ENCODE results near the gene PPP2R2B.
"Not testable (repeated sequence)": the region's sequence is repeated elsewhere in the genome, so short reads cannot be mapped to it uniquely, and the experiment has no call there.

PPP2R2B gene

GRCh38 chr5:146641941-146642340 is 236.6 kb downstream of the PPP2R2B start:
- DNase-seq: no peak

DNA sequence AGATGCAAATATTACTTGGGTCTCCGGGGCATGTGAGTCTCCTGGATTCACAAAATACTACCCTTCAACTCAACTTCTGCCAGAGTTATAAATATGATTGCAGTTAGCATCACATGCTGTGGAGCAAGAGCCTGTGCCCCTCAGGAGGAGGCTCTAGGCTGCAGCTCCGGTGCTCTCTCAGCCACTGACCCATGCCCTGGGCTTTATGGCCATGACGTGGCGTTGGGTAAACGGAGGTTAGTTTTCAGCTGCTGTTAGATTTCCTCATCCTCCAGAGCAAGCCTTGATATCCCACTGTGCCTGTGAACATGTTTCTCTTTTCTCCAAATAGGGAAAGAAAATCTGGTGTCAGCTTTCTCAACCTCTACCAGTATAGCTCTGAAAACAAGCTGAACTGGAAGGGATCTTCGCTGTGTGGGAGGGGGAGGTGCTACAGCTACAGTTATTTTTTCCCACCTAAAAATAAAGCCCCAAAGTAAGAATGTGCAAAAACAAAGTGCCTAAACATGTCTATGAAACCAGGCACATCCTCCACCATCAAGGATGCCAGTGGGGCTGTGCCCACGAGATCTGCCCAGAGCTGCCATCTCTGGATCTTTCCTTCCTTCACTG is 238.2 kb downstream of the PPP2R2B start:
- DNase-seq: no peak

GRCh38 chr5:146635443-146635842 is 243.1 kb downstream of the PPP2R2B start:
- DNase-seq: no peak

- no peak for DNase-seq
Observed at GRCh38 chr5:146633323-146633764, 245.2 kb downstream of the PPP2R2B start.

GRCh38 chr5:146632620-146633322 is 245.8 kb downstream of the PPP2R2B start:
- no peak for DNase-seq

DNA sequence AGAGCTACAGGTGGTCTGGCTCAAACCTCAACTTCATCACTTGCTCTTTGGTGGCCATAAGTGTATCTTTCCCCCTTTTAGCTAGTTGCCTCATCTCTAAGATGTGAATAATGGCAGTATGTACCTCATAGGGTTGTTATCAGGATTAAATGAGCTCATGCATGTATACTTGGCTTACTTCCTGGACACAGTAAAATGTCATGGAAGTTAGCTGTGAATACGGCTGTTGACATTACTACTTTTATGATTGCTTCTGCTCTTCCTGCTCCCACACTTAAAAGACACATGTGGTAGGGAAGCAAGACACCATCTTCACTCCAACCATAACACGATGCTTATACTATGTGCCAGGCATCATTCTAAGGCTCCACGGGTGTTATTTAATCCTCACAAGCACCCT is 248.1 kb downstream of the PPP2R2B start:
- DNase-seq: no peak

GRCh38 chr5:146628950-146629349 is 249.6 kb downstream of the PPP2R2B start:
- no peak for DNase-seq

- no peak for DNase-seq
Observed at GRCh38 chr5:146626936-146627335, 251.6 kb downstream of the PPP2R2B start.

- DNase-seq: no peak
Observed at GRCh38 chr5:146624179-146624578, 254.4 kb downstream of the PPP2R2B start.

- no peak for DNase-seq
Observed at GRCh38 chr5:146623666-146624065, 254.9 kb downstream of the PPP2R2B start.

DNA sequence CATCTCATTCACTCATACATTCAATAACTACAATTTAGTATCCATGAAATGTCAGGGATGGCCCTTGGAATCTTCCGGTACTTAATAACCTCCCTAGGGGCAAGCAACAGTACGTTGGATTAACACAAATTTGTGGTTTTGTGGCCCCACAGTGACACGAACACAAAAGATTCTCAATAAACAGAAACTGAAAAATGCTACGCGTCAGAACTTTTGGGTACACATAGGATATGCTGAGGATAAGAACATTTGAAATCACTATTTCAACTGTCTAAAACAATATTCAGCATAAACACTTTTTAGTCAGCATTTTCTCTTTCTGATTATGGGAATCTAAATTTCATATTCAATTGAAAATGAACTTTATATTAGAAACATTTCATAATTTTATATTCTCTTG is 255.5 kb downstream of the PPP2R2B start:
- DNase-seq: no peak

- no peak for DNase-seq
Observed at GRCh38 chr5:146622391-146622790, 256.2 kb downstream of the PPP2R2B start.

DNA sequence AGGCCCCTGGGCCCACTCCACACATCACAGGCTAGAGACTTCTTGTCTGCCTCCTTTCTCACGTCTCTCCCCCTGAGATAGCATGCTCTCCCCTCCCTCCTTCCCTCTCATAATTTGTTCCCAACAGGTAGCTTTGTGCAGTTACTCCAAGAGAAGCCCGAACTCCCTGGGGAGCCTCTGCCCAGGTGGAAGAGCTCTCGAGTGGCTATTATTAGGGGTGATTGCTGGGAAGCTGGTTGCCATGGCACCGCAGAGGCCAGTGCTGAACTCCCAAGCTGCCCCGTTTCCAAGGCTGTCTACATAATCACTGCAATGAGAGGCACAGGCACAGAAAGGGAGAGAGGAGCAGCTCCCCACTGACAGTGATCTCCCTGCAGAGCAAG is 257.9 kb downstream of the PPP2R2B start:
- no peak for DNase-seq

DNA sequence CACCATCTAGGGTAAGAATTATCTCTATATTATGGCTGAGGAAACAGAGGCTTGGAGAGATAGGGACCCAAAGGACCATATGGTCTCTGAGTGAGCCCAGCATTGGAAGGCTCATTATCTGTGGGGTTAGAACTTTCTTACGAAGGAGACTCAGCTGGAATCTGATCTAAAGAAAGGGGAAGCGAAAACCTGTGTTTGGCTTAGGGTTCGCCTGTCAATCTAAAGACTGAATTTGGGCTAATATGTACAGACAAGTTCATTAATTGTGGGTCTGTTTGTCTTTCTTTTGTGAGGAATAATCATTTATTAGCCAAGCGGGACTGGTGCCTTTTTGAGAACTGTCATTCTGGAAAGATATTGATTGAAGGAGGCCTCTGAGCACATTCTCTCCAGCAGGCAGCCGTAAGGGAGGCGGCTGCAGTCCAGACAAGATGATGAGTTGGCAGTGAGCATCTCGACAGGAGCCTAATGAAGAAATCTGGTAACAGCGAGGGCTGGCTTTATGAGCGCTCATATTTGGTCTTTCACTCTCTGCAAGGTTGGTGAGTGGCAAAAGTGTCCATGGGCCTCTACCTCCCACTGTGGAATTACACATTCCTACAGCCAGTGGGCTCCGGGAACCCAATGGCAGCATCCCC is 258.4 kb downstream of the PPP2R2B start:
- no peak for DNase-seq

DNA sequence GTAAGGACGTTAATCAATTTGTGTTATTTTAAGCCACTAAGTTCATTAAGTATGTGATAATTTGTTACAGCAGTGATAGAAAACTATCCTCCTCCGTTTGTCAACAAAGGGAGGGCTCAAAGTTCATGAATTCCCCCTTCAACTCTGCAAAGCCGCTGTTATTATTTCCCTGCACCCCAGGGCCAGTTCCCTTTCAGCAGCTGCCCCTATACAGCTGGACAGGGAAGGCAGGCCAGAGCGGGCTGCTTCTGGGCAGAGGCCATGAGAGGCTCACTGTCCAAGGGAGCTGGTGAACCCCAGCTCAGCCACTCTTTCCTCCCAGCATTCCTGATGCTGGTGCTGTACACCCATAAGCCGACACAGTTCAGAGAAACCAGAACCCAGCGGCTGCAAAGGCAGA is 260.1 kb downstream of the PPP2R2B start:
- DNase-seq: no peak

- DNase-seq: not testable (repeated sequence)
Observed at GRCh38 chr5:146609731-146610130, 268.8 kb downstream of the PPP2R2B start.

DNA sequence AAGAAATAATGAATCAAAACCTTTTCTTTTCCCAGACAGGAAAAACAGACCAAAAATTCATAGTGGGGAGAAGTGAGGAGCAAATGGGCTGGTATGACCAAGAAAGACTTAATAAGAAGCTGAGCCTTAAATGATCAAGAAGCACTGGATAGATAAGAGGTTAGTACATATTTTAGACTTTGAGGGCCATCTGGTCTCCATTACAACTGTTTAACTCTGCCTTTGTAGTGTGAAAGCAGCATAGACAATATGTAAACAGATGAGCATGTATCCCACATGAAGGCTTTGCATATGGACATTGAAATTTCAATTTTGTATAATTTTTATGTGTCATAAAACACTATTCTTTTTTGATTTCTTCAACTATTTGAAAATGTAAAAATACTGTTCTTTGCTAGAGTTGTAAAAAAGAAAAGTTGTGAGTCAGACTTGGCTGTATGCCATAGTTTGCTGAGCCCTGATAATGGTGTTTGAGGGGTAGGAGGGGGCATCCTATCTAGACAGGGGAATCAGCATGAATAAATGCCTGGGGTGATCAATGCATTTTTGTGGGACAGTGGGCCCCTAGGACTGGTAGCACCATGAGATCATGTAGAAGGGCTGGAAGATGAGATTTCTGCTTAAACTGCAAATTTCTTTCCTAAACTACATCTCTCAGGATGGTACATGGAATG is 270.8 kb downstream of the PPP2R2B start:
- no peak for DNase-seq

DNA sequence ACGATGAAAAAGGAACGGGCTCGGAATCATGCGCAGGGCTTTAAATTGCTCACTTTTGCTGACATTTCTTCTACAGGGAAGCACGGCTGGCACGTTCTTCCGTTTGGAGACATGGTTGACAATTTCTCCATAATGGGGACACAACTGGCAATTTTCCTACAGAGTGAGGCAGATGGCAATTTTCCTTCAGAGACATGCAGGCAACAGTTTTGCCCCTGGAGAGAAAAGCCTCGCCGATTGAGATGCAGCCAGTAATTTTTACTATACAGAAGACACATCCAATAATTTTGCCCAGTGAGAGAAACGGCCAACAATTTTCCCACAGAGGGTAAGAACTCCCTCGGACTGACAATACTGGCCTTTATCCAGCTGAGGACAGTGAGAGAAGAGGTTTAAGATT is 271.7 kb downstream of the PPP2R2B start:
- no peak for DNase-seq

DNA sequence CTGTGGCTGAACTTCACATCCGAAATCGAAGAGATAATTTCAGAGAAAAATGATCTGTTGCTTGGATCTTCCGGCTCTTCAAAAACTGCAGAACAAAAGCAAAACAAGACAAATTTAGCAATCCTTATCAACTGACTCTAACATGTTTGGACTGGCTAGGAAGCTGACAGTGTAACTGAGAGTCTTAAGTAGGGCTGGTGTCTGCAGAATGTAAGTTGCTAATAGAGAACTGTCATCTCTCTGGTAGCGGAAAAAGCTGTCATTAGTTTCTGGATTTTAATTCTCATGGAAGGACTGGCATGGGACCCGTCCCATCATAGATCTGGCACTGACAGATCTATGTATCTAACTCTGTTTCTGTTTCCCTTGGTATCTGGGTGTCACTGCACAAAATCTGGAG is 278.2 kb downstream of the PPP2R2B start:
- DNase-seq: no peak

DNA sequence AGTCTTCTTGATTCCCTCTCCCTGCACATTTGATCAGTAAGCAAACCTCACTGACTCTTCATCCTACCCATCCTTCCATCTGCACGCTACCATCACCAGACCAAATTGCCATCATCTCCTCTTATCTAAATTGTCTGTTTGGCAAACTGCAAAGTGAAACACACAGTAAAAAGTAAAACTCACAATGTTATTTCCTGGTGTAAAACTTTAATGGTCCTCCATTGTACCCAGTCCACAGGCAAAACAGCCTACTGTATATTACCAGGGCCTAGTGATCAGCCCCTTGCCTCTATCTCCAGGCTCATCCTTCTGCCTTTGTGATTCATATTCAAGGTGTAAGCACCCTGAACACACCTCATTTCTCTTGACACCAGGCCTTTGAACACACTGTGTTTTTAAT is 279.3 kb downstream of the PPP2R2B start:
- DNase-seq: no peak

- no peak for DNase-seq
Observed at GRCh38 chr5:146595088-146595487, 283.5 kb downstream of the PPP2R2B start.

- no peak for DNase-seq
Observed at GRCh38 chr5:146592352-146592751, 286.2 kb downstream of the PPP2R2B start.

DNA sequence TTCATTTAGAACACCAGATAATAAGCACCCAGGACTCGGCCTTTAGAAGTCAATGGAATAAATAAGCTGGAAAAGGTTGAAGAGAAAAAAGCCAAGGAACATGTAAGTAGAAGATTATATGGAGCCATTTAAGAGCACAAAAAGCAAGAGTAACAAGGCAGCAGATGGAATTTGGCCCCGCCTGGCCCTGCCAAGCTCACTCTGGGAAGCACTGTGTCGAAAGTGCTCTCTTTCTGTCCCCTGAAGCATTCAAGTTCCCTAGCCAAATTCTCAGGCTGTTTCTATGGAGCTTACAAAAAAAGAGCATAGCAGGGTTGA is 289.6 kb downstream of the PPP2R2B start:
- no peak for DNase-seq

Data from CD4-positive, alpha-beta T cell treated with Interleukin-21 for 1 hour (primary cell).